T-helper 2 cell treated with Interferon-gamma antibody and Interleukin-4, amounts not matched to agents 5 μg/mL and 100 μg/mL, for 36 hours (primary cell): Measurements from ENCODE around the gene HSD17B13.
"Not testable (repeated sequence)": the region's sequence is repeated elsewhere in the genome, so short reads cannot be mapped to it uniquely, and the experiment has no call there.

ENCODE experiments used
- DNase-seq: peaks from one replicate; pipeline ENCODE4 v3.0.0; 2021; ENCODE audit warnings: low spot score
- H3K27ac Mint-ChIP-seq: one replicate; pipeline ENCODE4 v1.8.0; 2021; ENCODE audit warnings: mild to moderate bottlenecking, mixed read lengths
- H3K27me3 Mint-ChIP-seq: one replicate; pipeline ENCODE4 v1.8.0; 2021; ENCODE audit warnings: low read depth, mixed read lengths
- H3K36me3 Mint-ChIP-seq: one replicate; pipeline ENCODE4 v1.8.0; 2021; ENCODE audit warnings: low read depth, mixed read lengths
- H3K4me1 Mint-ChIP-seq: one replicate; pipeline ENCODE4 v1.8.0; 2021; ENCODE audit warnings: low read depth, mixed read lengths
- H3K4me3 Mint-ChIP-seq: one replicate; pipeline ENCODE4 v1.8.0; 2022; ENCODE audit warnings: mild to moderate bottlenecking, moderate library complexity, mixed read lengths
- H3K9me3 Mint-ChIP-seq: one replicate; pipeline ENCODE4 v1.8.0; 2021; ENCODE audit warnings: mixed read lengths

HSD17B13 gene

DNA sequence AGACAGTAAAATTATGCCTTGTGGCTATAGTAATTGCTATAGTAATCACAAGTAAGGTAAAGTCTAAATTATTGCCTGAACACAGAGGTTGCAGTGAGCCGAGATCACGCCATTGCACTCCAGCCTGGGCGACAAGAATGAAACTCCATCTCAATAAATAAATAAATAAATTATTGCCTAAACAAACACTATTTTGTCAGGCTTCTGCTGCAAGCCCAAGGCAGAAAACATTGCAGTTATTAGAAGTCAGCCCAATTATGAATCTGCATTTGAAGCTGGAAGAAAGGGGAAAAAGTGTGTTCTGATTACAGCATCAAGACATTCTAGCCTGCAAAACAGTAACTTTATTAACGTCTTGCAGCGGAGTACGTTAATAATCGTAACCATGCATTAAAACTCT lies 17.1 kb downstream of the HSD17B13 start:
- no peak overlapping the region for H3K4me3 Mint-ChIP-seq

DNA sequence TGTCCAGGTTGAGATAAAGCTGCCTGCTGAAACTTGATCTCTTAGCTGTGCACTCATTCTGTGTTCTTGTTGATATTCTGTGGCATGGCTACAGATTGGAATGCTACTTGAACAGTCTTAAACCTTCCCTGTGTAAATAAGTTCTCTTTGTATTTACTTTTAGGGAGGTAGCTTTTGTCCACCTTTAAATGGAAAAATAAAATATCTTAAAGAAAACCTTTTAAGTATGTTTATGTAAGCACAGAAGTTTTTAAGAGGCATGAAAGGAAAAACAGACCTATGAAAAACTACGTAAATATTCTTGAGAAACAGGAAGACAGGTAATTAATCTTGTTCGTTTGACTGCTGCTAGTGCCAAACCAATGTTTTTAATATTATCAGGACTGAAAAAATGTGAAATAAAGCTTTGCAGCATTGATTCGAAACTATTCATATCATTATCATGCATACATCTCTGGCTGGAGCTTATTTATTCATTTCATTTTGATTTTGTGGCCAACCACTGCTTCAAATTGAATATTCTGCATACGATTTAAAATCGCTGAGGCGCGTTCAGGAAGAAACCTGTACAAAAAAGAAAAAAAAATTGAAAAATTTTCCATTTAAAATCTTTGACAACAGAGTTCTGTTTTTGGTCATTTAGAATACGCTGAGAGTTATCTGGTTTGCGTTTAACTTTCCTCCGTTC lies 17.8 kb downstream of the HSD17B13 start:
- no peak for DNase-seq
- H3K27ac Mint-ChIP-seq = no peak overlapping the region
- peaks cover 9% of the 10 kb centered on the region for H3K4me1 Mint-ChIP-seq
- no peaks in the 10 kb centered on the region for H3K36me3 Mint-ChIP-seq
- H3K9me3 Mint-ChIP-seq = no peaks in the 10 kb centered on the region
- peaks cover 5% of the 10 kb centered on the region for H3K27me3 Mint-ChIP-seq
- no peak overlapping the region for H3K4me3 Mint-ChIP-seq

More for the DNA sequence above, 17.1 kb downstream of the HSD17B13 start:
- no peak for DNase-seq
- peaks cover 4% of the 10 kb centered on the region for H3K27me3 Mint-ChIP-seq
- peaks cover 9% of the 10 kb centered on the region for H3K4me1 Mint-ChIP-seq
- no peaks in the 10 kb centered on the region for H3K9me3 Mint-ChIP-seq
- H3K36me3 Mint-ChIP-seq = no peaks in the 10 kb centered on the region
- no peak overlapping the region for H3K27ac Mint-ChIP-seq

DNA sequence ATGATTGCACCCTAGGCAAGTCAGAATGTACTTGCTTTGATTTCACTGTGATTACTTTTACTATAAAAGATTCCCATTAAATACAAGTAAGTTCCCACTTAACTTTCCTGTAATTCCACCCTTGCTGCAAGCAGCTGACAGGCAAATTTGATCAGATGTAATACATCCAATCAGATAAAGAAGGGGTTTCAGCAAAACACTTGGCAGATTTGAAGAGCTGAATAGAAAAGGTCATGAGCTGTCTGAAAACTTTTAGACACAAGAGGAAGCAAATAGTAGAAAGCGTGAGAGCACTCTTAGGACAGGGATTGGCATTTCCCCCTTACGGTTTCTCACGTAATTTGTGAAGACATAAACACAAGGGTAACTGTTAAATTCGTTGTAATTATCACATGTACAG lies 22.8 kb downstream of the HSD17B13 start:
- peaks cover under 1% of the 10 kb centered on the region for H3K9me3 Mint-ChIP-seq

DNA sequence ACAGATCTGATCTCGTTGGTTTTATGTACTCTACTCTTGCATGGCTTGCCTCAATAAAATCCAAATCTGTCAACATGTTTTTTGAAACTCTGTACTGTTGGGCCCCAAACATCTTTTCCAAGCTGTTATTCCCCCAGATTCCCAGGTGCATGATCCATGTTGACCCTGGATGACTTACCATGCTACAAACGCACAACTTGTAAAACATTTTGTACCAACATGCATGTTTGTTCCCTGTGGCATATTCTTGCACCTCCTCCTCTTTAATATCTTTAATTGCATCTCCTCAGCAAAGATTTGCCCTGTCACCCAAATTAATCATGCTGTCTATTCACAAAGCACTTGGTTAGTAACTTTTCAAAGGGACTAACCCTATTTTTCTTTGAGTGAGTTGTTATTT lies 24.3 kb downstream of the HSD17B13 start:
- peaks cover 14% of the 10 kb centered on the region for H3K9me3 Mint-ChIP-seq
- DNase-seq = no peak
- H3K27me3 Mint-ChIP-seq = peaks cover 8% of the 10 kb centered on the region
- H3K27ac Mint-ChIP-seq = no peak overlapping the region
- no peaks in the 10 kb centered on the region for H3K36me3 Mint-ChIP-seq
- H3K4me3 Mint-ChIP-seq = no peak overlapping the region
- no peaks in the 10 kb centered on the region for H3K4me1 Mint-ChIP-seq

More for the DNA sequence above, 22.8 kb downstream of the HSD17B13 start:
- Mint-ChIP-seq H3K36me3 (no peaks in the 10 kb centered on the region), H3K4me3 (no peak overlapping the region), H3K27ac (no peak overlapping the region), H3K4me1 (no peaks in the 10 kb centered on the region), H3K27me3 (peaks cover 10% of the 10 kb centered on the region)
- no peak for DNase-seq

DNA sequence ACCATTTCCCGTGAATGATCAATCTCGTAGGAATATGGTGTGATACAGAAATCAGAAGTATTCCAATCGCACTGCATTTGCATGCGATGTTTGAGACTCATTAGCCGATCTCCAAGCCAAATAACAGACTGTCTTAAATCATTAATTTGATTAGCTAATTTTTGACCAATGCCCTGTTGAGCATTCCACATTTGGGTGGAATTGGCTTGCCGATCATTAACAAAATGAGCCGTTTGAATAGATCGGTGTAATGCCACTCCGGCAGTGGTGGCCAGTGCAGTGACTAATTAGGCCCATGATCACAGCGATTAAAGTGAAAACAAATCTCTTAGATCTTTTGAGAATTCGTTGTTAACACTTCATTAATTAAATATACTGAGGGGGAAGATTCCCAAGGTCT lies 27.8 kb downstream of the HSD17B13 start:
- not testable (repeated sequence) for H3K27ac Mint-ChIP-seq, H3K4me3 Mint-ChIP-seq, DNase-seq, H3K36me3 Mint-ChIP-seq, H3K27me3 Mint-ChIP-seq, H3K4me1 Mint-ChIP-seq
- H3K9me3 Mint-ChIP-seq = peaks cover 16% of the 10 kb centered on the region

DNA sequence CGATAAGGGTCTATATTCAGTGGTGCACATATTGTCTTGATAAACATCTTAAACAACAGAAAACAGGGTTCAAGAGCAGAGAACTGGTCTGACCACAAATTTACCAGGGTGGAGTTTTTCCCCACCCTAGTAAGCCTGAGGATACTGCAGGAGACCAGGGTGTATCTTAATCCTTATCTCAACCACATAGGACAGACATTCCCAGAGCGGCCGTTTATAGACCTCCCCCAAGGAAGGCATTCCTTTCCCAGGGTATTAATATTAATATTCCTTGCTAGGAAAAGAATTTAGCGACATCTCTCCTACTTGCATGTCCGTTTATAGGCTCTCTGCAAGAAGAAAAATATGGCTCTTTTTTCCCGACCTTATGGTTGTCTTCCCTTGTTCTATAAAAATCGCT lies 28.8 kb downstream of the HSD17B13 start:
- H3K27me3 Mint-ChIP-seq, H3K36me3 Mint-ChIP-seq, H3K4me3 Mint-ChIP-seq, H3K27ac Mint-ChIP-seq, DNase-seq, H3K4me1 Mint-ChIP-seq: not testable (repeated sequence)
- peaks cover 16% of the 10 kb centered on the region for H3K9me3 Mint-ChIP-seq

DNA sequence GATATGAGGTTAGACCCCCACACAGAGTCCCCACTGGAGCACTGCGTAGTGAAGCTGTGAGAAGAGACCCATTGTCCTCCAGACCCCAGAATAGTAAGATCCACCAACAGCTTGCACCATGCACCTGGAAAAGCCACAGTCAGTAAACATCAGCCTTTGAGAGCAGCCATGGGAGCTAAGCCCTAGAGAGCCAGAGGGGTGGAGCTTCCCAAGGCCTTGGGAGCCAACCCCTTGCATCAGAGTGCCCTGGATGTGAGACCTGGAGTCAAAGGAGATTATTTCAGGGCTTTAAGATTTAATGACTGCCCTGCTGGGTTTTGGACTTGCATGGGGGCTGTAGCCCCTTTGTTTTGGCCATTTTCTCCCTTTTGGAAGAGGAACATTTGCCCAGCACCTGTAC lies 35.7 kb downstream of the HSD17B13 start:
- Mint-ChIP-seq H3K36me3 (no peaks in the 10 kb centered on the region), H3K27ac (no peak overlapping the region), H3K4me1 (no peaks in the 10 kb centered on the region), H3K27me3 (no peaks in the 10 kb centered on the region), H3K9me3 (peaks cover 21% of the 10 kb centered on the region), H3K4me3 (no peak overlapping the region)
- DNase-seq = no peak

DNA sequence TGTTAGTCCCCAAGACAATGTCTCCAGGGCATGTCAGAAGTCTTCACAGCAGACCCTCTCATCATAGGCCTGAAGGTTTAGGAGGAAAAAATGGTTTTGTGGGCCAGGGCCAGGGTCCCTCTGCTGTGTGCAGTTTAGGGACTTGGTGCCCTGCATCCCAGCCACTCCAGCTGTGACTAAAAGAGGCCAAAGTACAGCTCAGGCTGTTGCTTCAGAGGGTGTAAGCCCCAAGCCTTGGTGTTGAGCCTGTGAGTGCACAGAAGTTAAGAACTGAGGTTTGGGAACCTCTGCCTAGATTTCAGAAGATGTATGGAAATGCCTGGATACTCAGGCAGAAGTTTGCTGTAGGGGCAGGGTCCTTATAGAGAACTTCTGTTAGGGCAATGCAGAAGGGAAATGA lies 38.4 kb downstream of the HSD17B13 start:
- H3K4me1 Mint-ChIP-seq, H3K36me3 Mint-ChIP-seq, DNase-seq, H3K27ac Mint-ChIP-seq, H3K27me3 Mint-ChIP-seq, H3K4me3 Mint-ChIP-seq: not testable (repeated sequence)
- peaks cover 21% of the 10 kb centered on the region for H3K9me3 Mint-ChIP-seq

DNA sequence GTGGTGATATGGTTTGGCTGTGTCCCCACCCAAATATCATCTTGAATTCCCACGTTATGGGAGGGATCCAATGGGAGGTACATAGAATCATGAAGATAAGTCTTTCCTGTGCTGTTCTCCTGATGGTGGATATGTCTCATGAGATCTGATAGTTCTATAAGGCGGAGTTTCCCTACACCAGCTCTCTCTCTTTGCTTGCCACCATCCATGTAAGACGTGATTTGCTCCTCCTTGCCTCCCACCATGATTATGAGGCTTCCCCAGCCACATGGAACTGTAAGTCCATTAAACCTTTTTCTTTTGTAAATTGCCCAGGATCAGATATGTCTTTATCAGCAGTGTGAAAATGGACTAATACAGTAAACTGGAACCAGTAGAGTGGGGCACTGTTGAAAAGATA lies 39.5 kb downstream of the HSD17B13 start:
- H3K27ac Mint-ChIP-seq = no peak overlapping the region
- H3K9me3 Mint-ChIP-seq = peaks cover 21% of the 10 kb centered on the region
- DNase-seq = no peak

DNA sequence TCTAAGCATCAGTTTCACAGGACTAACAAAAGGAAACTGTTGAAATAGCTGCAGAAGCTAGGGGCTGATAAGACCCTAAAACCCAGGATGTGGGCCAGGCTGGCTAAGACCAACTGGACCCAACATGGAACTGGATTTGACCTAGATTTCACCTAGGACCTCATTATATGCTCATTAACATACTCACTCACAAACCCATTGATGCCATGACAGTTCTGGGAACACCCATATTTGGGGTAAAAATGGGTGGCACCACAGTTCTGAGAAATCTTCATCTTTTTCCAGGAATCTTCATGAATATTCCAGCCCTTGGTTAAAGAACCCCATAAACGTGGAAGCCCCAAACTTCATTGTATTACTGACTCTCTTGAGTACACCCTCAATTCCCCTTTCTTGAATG lies 41.1 kb downstream of the HSD17B13 start:
- Mint-ChIP-seq H3K27me3 (no peaks in the 10 kb centered on the region), H3K9me3 (peaks cover 13% of the 10 kb centered on the region), H3K4me3 (no peak overlapping the region), H3K36me3 (no peaks in the 10 kb centered on the region), H3K4me1 (no peaks in the 10 kb centered on the region), H3K27ac (no peak overlapping the region)
- DNase-seq = no peak

More for the DNA sequence above, 39.5 kb downstream of the HSD17B13 start:
- Mint-ChIP-seq H3K36me3 (no peaks in the 10 kb centered on the region), H3K4me1 (no peaks in the 10 kb centered on the region), H3K27me3 (no peaks in the 10 kb centered on the region), H3K4me3 (no peak overlapping the region)

DNA sequence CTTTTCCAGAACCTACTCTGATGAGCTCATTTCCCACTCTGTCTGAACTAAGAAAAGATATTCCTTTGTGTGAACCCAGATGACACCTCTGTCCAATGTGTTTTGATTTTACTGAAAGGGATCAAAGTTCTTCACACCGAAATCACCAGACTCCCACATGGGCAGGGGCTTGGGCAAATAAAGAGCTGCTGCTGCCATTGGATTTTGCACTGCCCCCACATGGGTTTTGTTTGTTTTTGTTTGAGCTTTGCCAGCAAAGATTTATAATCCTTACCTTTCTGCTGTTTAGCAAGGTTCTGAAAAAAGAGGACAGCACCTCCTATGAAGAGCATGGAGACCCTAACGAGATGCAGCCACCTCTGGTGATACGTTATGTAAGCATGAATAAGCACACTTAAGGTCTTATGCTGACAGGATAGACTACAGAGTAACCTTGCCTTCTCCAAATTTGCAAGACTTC lies 44.3 kb downstream of the HSD17B13 start:
- H3K9me3 Mint-ChIP-seq = no peaks in the 10 kb centered on the region
- H3K27me3 Mint-ChIP-seq = peaks cover 3% of the 10 kb centered on the region
- H3K4me3 Mint-ChIP-seq = no peak overlapping the region
- DNase-seq = no peak
- H3K4me1 Mint-ChIP-seq = no peaks in the 10 kb centered on the region
- H3K27ac Mint-ChIP-seq = no peak overlapping the region
- no peaks in the 10 kb centered on the region for H3K36me3 Mint-ChIP-seq

DNA sequence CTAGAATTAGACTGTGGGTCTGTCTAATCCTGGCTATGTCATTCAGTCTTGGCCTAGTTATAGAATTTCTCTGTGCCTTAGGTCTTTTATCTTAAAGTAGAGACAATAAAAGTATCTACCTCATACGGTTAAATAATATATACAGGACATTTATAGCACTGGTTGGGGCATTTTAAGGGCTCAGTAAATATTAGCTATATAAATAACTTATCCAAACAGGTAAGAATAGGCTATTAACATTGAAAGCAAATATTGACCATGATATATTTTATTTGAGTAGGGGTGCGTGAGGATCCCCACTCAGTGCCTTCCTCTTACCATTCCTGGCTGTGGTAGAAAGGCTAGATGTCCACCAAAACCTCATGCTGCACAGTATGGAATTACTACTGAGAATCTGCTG lies 47.4 kb downstream of the HSD17B13 start:
- Mint-ChIP-seq H3K4me1 (no peaks in the 10 kb centered on the region), H3K27ac (no peak overlapping the region), H3K27me3 (peaks cover 5% of the 10 kb centered on the region), H3K4me3 (no peak overlapping the region), H3K9me3 (no peaks in the 10 kb centered on the region), H3K36me3 (no peaks in the 10 kb centered on the region)
- no peak for DNase-seq

DNA sequence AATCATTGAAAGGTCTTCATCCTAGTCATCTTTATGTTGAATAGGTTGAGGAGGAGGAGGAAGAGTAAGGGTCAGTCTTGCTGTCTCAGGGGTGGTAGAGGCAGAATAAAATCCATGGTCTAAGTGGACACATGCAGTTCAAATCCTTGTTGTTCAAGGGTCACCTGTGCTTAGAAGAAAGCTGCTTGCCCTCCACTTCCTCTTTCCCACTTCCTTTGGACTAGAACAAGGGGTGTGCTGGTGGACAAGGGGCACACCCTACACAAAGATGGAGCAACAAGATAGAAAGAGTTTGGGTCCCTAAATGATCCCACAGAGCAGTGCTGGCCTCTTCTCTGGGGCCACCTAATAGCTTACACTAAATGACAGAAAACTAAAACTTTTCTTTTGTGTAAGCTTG lies 47.9 kb downstream of the HSD17B13 start:
- H3K36me3 Mint-ChIP-seq = no peaks in the 10 kb centered on the region
- no peaks in the 10 kb centered on the region for H3K9me3 Mint-ChIP-seq
- H3K27me3 Mint-ChIP-seq = peaks cover 5% of the 10 kb centered on the region
- no peak overlapping the region for H3K4me3 Mint-ChIP-seq
- no peaks in the 10 kb centered on the region for H3K4me1 Mint-ChIP-seq
- H3K27ac Mint-ChIP-seq = no peak overlapping the region
- no peak for DNase-seq

DNA sequence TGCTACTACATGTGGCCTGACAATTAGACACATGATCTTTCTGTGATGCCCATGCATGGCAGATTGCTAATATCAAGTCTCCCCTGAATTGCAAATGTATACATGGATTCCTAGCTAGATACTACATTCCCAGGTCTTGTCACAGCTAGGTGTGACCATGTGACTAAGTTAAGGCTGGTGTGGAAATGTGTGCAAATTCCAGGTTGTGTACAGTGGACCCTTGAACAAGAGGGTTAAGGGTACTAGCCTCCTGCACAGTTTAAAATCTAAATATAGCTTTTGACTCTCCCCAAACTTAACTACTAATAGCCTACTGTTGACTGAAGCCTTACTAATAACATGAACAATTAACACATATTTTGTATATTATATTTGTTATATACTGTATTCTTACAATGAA lies 48.4 kb downstream of the HSD17B13 start:
- Mint-ChIP-seq H3K4me3 (no peak overlapping the region), H3K27ac (no peak overlapping the region), H3K4me1 (no peaks in the 10 kb centered on the region), H3K36me3 (no peaks in the 10 kb centered on the region), H3K27me3 (peaks cover 5% of the 10 kb centered on the region), H3K9me3 (no peaks in the 10 kb centered on the region)
- no peak for DNase-seq

DNA sequence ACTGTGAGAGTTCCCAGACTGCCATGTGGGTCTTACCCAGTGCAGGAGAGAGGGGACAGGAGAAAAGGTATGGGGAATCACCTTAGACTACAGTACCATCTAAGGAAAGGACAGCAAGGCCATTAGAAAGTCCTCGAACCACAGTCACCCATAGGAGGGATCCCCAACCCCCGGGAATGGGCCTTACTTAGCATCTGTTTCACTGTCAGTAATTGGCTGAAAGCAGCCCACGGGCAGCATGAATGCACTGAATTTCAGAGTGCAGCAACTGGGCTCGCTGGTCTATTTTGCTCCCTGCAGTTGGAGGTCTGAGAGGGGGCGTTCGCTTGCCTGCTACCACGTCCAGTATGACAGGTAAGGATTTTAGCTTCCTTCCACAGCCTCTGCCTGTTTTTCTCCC lies 51.9 kb downstream of the HSD17B13 start:
- H3K9me3 Mint-ChIP-seq = no peaks in the 10 kb centered on the region
- no peak for DNase-seq
- H3K4me1 Mint-ChIP-seq = no peaks in the 10 kb centered on the region
- H3K36me3 Mint-ChIP-seq = no peaks in the 10 kb centered on the region
- no peak overlapping the region for H3K4me3 Mint-ChIP-seq
- peaks cover 20% of the 10 kb centered on the region for H3K27me3 Mint-ChIP-seq
- no peak overlapping the region for H3K27ac Mint-ChIP-seq
